ENCODE data around the gene NBEAL1.
"Not testable (repeated sequence)": the region's sequence is repeated elsewhere in the genome, so short reads cannot be mapped to it uniquely, and the experiment has no call there.

NBEAL1 gene

GRCh38 chr2:203039211-203039610 is 24.5 kb downstream of the NBEAL1 start:
- DNase-seq = not testable (repeated sequence)

- DNase-seq = no peak
Observed at GRCh38 chr2:203040966-203041521, 26.4 kb downstream of the NBEAL1 start.

GRCh38 chr2:203042178-203042577 is 27.5 kb downstream of the NBEAL1 start:
- no peak for DNase-seq

GRCh38 chr2:203043226-203043625 is 28.6 kb downstream of the NBEAL1 start:
- DNase-seq = no peak

- DNase-seq = no peak
Observed at GRCh38 chr2:203045867-203046266, 31.2 kb downstream of the NBEAL1 start.

- DNase-seq = no peak
Observed at GRCh38 chr2:203052539-203052938, 37.9 kb downstream of the NBEAL1 start.

GRCh38 chr2:203059567-203060240 is 45.0 kb downstream of the NBEAL1 start:
- DNase-seq = no peak

- no peak for DNase-seq
Observed at GRCh38 chr2:203061346-203061745, 46.7 kb downstream of the NBEAL1 start.

GRCh38 chr2:203062126-203062525 is 47.5 kb downstream of the NBEAL1 start:
- no peak for DNase-seq

- DNase-seq = not testable (repeated sequence)
Observed at GRCh38 chr2:203066519-203067091, 51.9 kb downstream of the NBEAL1 start.

GRCh38 chr2:203070701-203071100 is 56.0 kb downstream of the NBEAL1 start:
- no peak for DNase-seq

- DNase-seq = no peak
Observed at GRCh38 chr2:203071148-203071547, 56.5 kb downstream of the NBEAL1 start.

GRCh38 chr2:203072371-203072770 is 57.7 kb downstream of the NBEAL1 start:
- no peak for DNase-seq

GRCh38 chr2:203077451-203077850 is 62.8 kb downstream of the NBEAL1 start:
- DNase-seq = no peak

GRCh38 chr2:203080447-203081045 is 65.9 kb downstream of the NBEAL1 start:
- no peak for DNase-seq

- no peak for DNase-seq
Observed at GRCh38 chr2:203083328-203083727, 68.7 kb downstream of the NBEAL1 start.

GRCh38 chr2:203086381-203086780 is 71.7 kb downstream of the NBEAL1 start:
- DNase-seq = not testable (repeated sequence)

GRCh38 chr2:203090721-203091120 is 76.0 kb downstream of the NBEAL1 start:
- DNase-seq = not testable (repeated sequence)

- no peak for DNase-seq
Observed at GRCh38 chr2:203097735-203098134, 83.1 kb downstream of the NBEAL1 start.

- DNase-seq = not testable (repeated sequence)
Observed at GRCh38 chr2:203102357-203102756, 87.7 kb downstream of the NBEAL1 start.

- DNase-seq = no peak
Observed at GRCh38 chr2:203104273-203104672, 89.6 kb downstream of the NBEAL1 start.

- DNase-seq = no peak
Observed at GRCh38 chr2:203105996-203106395, 91.3 kb downstream of the NBEAL1 start.

- not testable (repeated sequence) for DNase-seq
Observed at GRCh38 chr2:203110496-203110895, 95.8 kb downstream of the NBEAL1 start.

- DNase-seq = no peak
Observed at GRCh38 chr2:203112342-203112741, 97.7 kb downstream of the NBEAL1 start.

All from effector CD8-positive, alpha-beta T cell (primary cell).